ENCODE measurements around the gene P3H4.

Gene P3H4

GRCh38 chr17:41769985-41770384 lies 41.8 kb downstream of the P3H4 start:
- no peak for DNase-seq (ENCODE audit: low read depth in 2 of 2)

DNA sequence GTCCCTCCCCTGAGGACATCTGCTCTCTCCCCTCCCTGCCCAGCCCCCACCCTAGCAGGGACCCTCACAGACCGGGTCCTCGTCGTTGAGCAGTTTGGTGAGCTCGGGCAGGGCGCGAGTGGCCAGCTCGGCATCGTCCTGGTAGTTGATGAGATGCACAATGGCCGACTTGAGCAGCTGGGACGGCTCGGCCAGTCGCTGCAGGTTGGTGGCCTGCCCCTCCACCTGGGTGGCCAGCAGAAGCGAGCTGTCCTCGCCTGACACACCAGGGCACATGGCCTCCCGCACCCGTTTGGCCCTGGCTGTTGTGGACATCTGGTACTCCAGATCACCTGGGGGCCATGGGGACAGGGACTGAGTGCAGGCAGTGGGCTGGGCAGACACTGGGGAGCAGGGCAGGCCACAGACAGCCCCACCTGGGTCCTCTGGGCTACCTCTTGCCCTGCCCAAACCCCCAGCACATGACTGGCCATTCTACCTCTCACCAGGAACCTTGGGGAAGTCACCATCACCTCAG lies 42.3 kb downstream of the P3H4 start:
- no peak for DNase-seq (ENCODE audit: low read depth in 2 of 2)

GRCh38 chr17:41768682-41769288 lies 43.0 kb downstream of the P3H4 start:
- no peak for DNase-seq (ENCODE audit: low read depth in 2 of 2)

GRCh38 chr17:41767324-41768042 lies 44.3 kb downstream of the P3H4 start:
- no peak for DNase-seq (ENCODE audit: low read depth in 2 of 2)

GRCh38 chr17:41766135-41766534 lies 45.6 kb downstream of the P3H4 start:
- no peak for DNase-seq (ENCODE audit: low read depth in 2 of 2)

- DNase-seq (ENCODE audit: low read depth in 2 of 2): no peak
Observed at GRCh38 chr17:41763327-41763726, 48.4 kb downstream of the P3H4 start.

DNA sequence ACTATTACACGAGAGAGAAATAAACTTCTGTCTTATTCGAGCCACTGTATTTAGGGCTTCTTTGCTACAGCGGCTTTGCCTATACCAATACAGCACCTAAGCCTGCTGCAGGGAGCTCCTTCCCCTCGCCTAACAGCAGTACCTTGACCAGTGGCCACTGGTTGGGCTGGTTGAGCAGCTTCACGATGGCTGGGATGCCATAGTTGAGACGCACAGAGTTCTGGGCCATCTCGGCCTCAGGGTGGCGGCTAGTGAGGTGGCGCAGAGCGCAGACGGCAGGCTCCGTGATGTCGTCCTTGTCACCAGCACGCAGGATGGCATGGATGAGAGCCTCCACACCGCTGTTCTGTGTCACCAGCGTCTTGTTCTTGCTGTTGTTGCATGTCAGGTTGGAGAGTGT lies 48.9 kb downstream of the P3H4 start:
- no peak for DNase-seq (ENCODE audit: low read depth in 2 of 2)

DNA sequence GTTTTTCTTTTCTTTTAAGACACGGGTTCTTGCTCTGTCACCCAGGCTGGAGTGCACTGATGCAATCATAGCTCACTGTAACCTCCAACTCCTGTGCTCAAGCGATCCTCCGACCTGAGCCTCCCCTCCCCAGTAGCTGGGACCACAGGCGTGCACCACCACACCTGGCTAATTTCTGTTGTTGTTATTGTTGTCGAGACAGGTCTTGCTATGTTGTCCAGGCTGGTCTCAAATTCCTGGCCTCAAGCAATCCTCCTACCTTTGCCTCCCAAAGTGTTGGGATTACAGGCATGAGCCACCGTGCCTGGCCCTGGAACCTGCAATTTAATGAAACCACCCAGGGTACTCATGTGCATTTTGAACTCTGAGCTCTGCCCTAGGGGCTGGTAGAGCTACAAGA lies 49.4 kb downstream of the P3H4 start:
- no peak for DNase-seq (ENCODE audit: low read depth in 2 of 2)

GRCh38 chr17:41760878-41761277 lies 50.9 kb downstream of the P3H4 start:
- no peak for DNase-seq (ENCODE audit: low read depth in 2 of 2)

DNA sequence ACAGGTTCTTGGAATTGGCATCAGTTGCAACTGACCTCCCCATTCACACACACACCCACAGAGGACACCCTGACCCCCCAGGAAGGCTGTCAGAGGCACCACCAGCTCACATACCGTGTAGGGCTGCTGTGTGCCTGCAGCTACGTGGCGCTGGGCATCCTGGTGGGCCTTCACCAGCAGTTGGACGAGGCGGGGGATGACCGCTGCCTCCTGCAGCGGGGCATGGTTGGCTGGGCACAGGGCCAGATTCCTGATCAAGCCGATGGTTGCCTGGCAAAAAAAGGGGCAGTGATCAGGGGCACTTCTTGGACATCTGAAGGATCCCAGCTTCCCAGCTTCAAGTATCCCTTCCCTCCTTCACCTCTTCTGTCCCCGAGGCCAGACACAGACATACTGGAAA lies 53.1 kb downstream of the P3H4 start:
- no peak for DNase-seq (ENCODE audit: low read depth in 2 of 2)

DNA sequence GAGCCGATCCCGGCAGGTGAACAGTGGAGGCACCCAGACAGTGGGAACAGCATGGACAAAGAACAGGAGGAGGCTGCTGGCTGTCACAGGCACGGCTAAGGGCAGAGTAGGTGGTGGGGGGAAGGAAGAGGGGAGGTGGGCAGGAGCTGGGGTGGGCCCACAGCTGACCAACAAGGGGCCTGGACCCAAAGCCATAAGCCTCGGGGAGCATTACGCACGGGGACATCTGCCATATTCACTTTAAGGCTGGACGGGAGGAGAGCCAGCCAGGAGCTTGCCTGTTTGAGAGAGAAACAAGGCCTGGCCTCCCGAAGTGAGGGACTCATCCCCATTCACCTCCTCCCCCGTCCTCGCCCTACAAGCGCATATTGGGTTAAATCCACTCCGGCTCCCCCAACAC lies 57.7 kb downstream of the P3H4 start:
- no peak for DNase-seq (ENCODE audit: low read depth in 2 of 2)

All from stimulated activated CD8-positive, alpha-beta memory T cell treated with anti-CD3 and anti-CD28 coated beads, Interleukin-15, amount 100 ng/mL, for 4 hours (primary cell).